KOPT-K1 (cell line): ENCODE results near the gene PRPS1L1.

Experiments
- H3K27ac ChIP-seq: fragments of 200-600 bp; sonication (generic); 2 replicates; pipeline ENCODE4 v1.5.1; 2016; ENCODE audit warnings: antibody characterized with exemption, mild to moderate bottlenecking, low read depth, low read length; ENCODE audit not compliant: poor library complexity, severe bottlenecking
- H3K36me3 ChIP-seq: fragments of 200-600 bp; sonication (generic); 2 replicates; pipeline ENCODE4 v1.5.1; 2017; ENCODE audit warnings: antibody characterized with exemption, mild to moderate bottlenecking, low read length, moderate library complexity; ENCODE audit not compliant: insufficient read depth
- H3K9me3 ChIP-seq: fragments of 200-600 bp; sonication (generic); 2 replicates; pipeline ENCODE4 v1.5.1; 2017; ENCODE audit warnings: antibody characterized with exemption, low read length, mild to moderate bottlenecking; ENCODE audit not compliant: insufficient read depth, poor library complexity, severe bottlenecking

PRPS1L1 gene

GRCh38 chr7:18036783-18037182 lies 9.1 kb upstream of the PRPS1L1 start:
- Histone ChIP-seq H3K9me3 (no peaks in the 10 kb centered on the region), H3K27ac (no peak overlapping the region), H3K36me3 (no peaks in the 10 kb centered on the region)

- Histone ChIP-seq H3K27ac (no peak overlapping the region), H3K9me3 (no peaks in the 10 kb centered on the region), H3K36me3 (no peaks in the 10 kb centered on the region)
Measured at GRCh38 chr7:18030758-18031157, 3.1 kb upstream of the PRPS1L1 start.

- no peak overlapping the region for H3K27ac ChIP-seq
- no peaks in the 10 kb centered on the region for H3K36me3 ChIP-seq
- no peaks in the 10 kb centered on the region for H3K9me3 ChIP-seq
Measured at GRCh38 chr7:18020138-18020715, 7.4 kb downstream of the PRPS1L1 start.

GRCh38 chr7:18019555-18019954 lies 8.1 kb downstream of the PRPS1L1 start:
- Histone ChIP-seq H3K9me3 (no peaks in the 10 kb centered on the region), H3K36me3 (no peaks in the 10 kb centered on the region), H3K27ac (no peak overlapping the region)

GRCh38 chr7:18018296-18019215 lies 9.1 kb downstream of the PRPS1L1 start:
- no peaks in the 10 kb centered on the region for H3K36me3 ChIP-seq
- H3K27ac ChIP-seq = no peak overlapping the region
- H3K9me3 ChIP-seq = no peaks in the 10 kb centered on the region

- no peak overlapping the region for H3K27ac ChIP-seq
- peaks cover 4% of the 10 kb centered on the region for H3K9me3 ChIP-seq
- no peaks in the 10 kb centered on the region for H3K36me3 ChIP-seq
Measured at GRCh38 chr7:18016547-18017444, 10.8 kb downstream of the PRPS1L1 start.

- Histone ChIP-seq H3K27ac (no peak overlapping the region), H3K9me3 (peaks cover 6% of the 10 kb centered on the region), H3K36me3 (no peaks in the 10 kb centered on the region)
Measured at GRCh38 chr7:18013936-18014335, 13.7 kb downstream of the PRPS1L1 start.

GRCh38 chr7:18004372-18004771 lies 23.3 kb downstream of the PRPS1L1 start:
- H3K27ac ChIP-seq = no peak overlapping the region
- no peaks in the 10 kb centered on the region for H3K9me3 ChIP-seq
- H3K36me3 ChIP-seq = no peaks in the 10 kb centered on the region

- Histone ChIP-seq H3K36me3 (no peaks in the 10 kb centered on the region), H3K27ac (no peak overlapping the region), H3K9me3 (no peaks in the 10 kb centered on the region)
Measured at GRCh38 chr7:18003286-18003994, 24.2 kb downstream of the PRPS1L1 start.

- Histone ChIP-seq H3K36me3 (no peaks in the 10 kb centered on the region), H3K27ac (no peak overlapping the region), H3K9me3 (no peaks in the 10 kb centered on the region)
Measured at GRCh38 chr7:17998692-17999091, 29.0 kb downstream of the PRPS1L1 start.

GRCh38 chr7:17996442-17997223 lies 31.0 kb downstream of the PRPS1L1 start:
- no peaks in the 10 kb centered on the region for H3K36me3 ChIP-seq
- no peaks in the 10 kb centered on the region for H3K9me3 ChIP-seq
- H3K27ac ChIP-seq = no peak overlapping the region

- H3K36me3 ChIP-seq = no peaks in the 10 kb centered on the region
- no peak overlapping the region for H3K27ac ChIP-seq
- H3K9me3 ChIP-seq = no peaks in the 10 kb centered on the region
Measured at GRCh38 chr7:17996040-17996439, 31.6 kb downstream of the PRPS1L1 start.

GRCh38 chr7:17994079-17994850 lies 33.4 kb downstream of the PRPS1L1 start:
- H3K9me3 ChIP-seq = no peaks in the 10 kb centered on the region
- H3K36me3 ChIP-seq = no peaks in the 10 kb centered on the region
- no peak overlapping the region for H3K27ac ChIP-seq
